HepG2 (cell line): ENCODE data around the gene ZNF248. TPM values are rescaled to one million over a fixed set of nuclear protein-coding genes. Genes with fewer than 3 reads are reported as not detected.

ENCODE experiments used
- ASH2L ChIP-seq: fragments of 300-600, 200-600 bp; sonication (generic); IDR thresholded peaks from 2 replicates; pipeline ENCODE4 v1.7.0; 2017; ENCODE audit warnings: low read depth, mild to moderate bottlenecking, moderate library complexity, mixed read lengths, low read length; ENCODE audit not compliant: insufficient read length
- HDAC1 ChIP-seq: sonication (generic); formaldehyde crosslinking; IDR thresholded peaks from 2 replicates; pipeline ENCODE4 v1.5.1; 2020; ENCODE audit warnings: mild to moderate bottlenecking, missing genetic modification reagents
- HNRNPK ChIP-seq: fragments of 200-400 bp; formaldehyde crosslinking; IDR thresholded peaks from 2 replicates; pipeline ENCODE4 v1.6.1; 2018; ENCODE audit warnings: low read length, low read depth, moderate library complexity, mild to moderate bottlenecking; ENCODE audit not compliant: poor library complexity, severe bottlenecking
- MTA1 ChIP-seq: sonication (generic); formaldehyde crosslinking; IDR thresholded peaks from 2 replicates; pipeline ENCODE4 v1.4.0; 2020; ENCODE audit warnings: missing genetic modification reagents, mild to moderate bottlenecking, borderline replicate concordance
- NR2F2 ChIP-seq: IDR thresholded peaks from 2 replicates; pipeline ENCODE4 v1.6.1; 2012; ENCODE audit warnings: low read depth, inconsistent platforms, borderline replicate concordance
- PHF21A ChIP-seq: sonication (generic); formaldehyde crosslinking; IDR thresholded peaks from 2 replicates; pipeline ENCODE4 v1.5.0; 2020; ENCODE audit warnings: mild to moderate bottlenecking, missing genetic modification reagents
- POGZ ChIP-seq: sonication (generic); formaldehyde crosslinking; IDR thresholded peaks from 2 replicates; pipeline ENCODE4 v1.4.0; 2020; ENCODE audit warnings: mild to moderate bottlenecking, missing genetic modification reagents
- ZNF510 ChIP-seq: sonication (generic); formaldehyde crosslinking; IDR thresholded peaks from 2 replicates; pipeline ENCODE4 v1.4.0; 2020; ENCODE audit warnings: low read depth, mild to moderate bottlenecking, missing genetic modification reagents
- ZNF598 ChIP-seq: sonication (generic); formaldehyde crosslinking; IDR thresholded peaks from 2 replicates; pipeline ENCODE4 v1.5.1; 2020; ENCODE audit warnings: mild to moderate bottlenecking, missing genetic modification reagents, borderline replicate concordance
- ZNF660 ChIP-seq: sonication (generic); formaldehyde crosslinking; IDR thresholded peaks from 2 replicates; pipeline ENCODE4 v1.5.1; 2020; ENCODE audit warnings: mild to moderate bottlenecking, low read depth, missing genetic modification reagents, borderline replicate concordance
- ZNF7 ChIP-seq: IDR thresholded peaks from 2 replicates; pipeline ENCODE4 v1.6.1; 2016; ENCODE audit warnings: missing biosample characterization, missing genetic modification reagents
- ZSCAN25 ChIP-seq: sonication (generic); formaldehyde crosslinking; IDR thresholded peaks from 2 replicates; pipeline ENCODE4 v1.8.0; 2022; ENCODE audit warnings: mild to moderate bottlenecking, missing genetic modification reagents
- polyA plus RNA-seq, 8 experiments: library from polyadenylated mRNA; depleted of rRNA in 3 of 8; stranded (reverse) in 7 of 8; unstranded in 1 of 8; fragments of >200 nt; fragmentation: Illumina TruSeq in 4 of 8; extraction: Trizol in 4 of 8; gene quantifications; 2 replicates each; pipeline versions ENCODE4 v1.2.1 to v1.2.3, GENCODE V29; 2011 to 2016; ENCODE audit warnings: low read depth in 4 of 8, missing spikeins in 1 of 8, mixed read lengths in 1 of 8; ENCODE audit not compliant: insufficient read depth in 1 of 8
- total RNA-seq, 5 experiments: library from RNA; depleted of rRNA; stranded (reverse); fragments of >200 nt; fragmentation: Illumina TruSeq; extraction: Trizol; gene quantifications; 2 replicates each; pipeline ENCODE4 v1.2.3, GENCODE V29; 2016; ENCODE audit warnings: low read depth in 1 of 5
- TF ChIP-seq, protein P1 (sequence below): sonication (generic); formaldehyde crosslinking; IDR thresholded peaks from 2 replicates; pipeline ENCODE4 v1.9.0; 2021; ENCODE audit warnings: missing genetic modification reagents, borderline replicate concordance
- TF ChIP-seq, protein P2 (sequence below): sonication (generic); formaldehyde crosslinking; IDR thresholded peaks from 2 replicates; pipeline ENCODE4 v1.4.0; 2020; ENCODE audit warnings: missing genetic modification reagents
- TF ChIP-seq, protein P3 (sequence below): sonication (generic); formaldehyde crosslinking; IDR thresholded peaks from 2 replicates; pipeline ENCODE4 v1.5.0; 2020; ENCODE audit warnings: mild to moderate bottlenecking, missing genetic modification reagents, borderline replicate concordance
- TF ChIP-seq, protein P4 (sequence below): sonication (generic); formaldehyde crosslinking; IDR thresholded peaks from 2 replicates; pipeline ENCODE4 v1.4.0; 2020; ENCODE audit warnings: missing genetic modification reagents, low read depth, mild to moderate bottlenecking, borderline replicate concordance
- TF ChIP-seq, protein P5 (sequence below): sonication (generic); formaldehyde crosslinking; IDR thresholded peaks from 2 replicates; pipeline ENCODE4 v1.4.0; 2020; ENCODE audit warnings: mild to moderate bottlenecking, missing genetic modification reagents

ZNF248 gene
- total and polyA plus RNA-seq, 2 of the 13 experiments (the other 11 are each of a cell fraction or from before 2014, with no cell fraction given) = 12.8 to 13.3 TPM

DNA sequence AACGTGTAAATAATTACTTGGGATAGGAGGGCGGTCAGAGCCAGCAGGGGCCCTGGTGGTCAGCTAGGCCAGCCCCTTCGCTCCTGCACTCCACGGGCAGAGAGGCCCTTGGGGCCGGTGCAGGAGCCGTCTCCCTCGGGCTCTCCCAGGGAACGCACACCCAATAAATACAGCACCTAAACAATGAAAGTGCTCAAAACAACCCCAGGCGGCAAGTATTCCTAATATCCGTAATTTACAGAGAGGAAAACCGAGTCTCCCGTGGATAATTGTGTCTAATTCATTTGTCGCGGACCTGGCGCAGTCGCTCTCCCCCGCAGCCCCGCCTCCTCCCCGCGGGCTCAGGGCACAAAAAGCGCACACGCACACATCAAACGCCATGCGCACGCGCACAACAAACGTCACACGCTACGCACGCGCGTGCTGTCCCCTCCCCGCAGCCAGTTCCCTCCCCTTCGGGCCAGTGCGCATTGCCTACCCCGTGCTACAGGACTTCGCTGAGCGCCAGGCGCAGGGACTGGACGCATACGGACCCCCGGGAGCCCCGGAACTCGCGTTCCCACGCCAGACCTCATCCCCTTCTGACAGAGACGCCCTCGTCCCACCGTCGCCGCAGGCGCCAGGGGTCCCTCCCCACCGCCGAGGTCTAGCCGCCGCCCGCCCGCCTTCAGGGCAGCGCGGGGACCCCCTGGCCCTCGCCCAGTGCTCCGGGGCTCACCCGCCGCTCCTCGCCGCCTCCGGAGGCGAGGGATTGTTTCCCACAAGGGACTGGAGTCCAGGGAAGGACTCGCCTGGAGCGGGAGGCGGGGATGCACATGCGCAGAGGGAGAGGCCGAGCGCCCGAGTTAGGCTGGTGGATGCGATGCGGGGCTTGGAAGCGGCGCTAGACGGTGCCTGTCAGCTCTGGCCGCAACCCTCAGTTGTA is at the start of gene ZNF248 (continued):
- TF ChIP-seq, protein P1, sequence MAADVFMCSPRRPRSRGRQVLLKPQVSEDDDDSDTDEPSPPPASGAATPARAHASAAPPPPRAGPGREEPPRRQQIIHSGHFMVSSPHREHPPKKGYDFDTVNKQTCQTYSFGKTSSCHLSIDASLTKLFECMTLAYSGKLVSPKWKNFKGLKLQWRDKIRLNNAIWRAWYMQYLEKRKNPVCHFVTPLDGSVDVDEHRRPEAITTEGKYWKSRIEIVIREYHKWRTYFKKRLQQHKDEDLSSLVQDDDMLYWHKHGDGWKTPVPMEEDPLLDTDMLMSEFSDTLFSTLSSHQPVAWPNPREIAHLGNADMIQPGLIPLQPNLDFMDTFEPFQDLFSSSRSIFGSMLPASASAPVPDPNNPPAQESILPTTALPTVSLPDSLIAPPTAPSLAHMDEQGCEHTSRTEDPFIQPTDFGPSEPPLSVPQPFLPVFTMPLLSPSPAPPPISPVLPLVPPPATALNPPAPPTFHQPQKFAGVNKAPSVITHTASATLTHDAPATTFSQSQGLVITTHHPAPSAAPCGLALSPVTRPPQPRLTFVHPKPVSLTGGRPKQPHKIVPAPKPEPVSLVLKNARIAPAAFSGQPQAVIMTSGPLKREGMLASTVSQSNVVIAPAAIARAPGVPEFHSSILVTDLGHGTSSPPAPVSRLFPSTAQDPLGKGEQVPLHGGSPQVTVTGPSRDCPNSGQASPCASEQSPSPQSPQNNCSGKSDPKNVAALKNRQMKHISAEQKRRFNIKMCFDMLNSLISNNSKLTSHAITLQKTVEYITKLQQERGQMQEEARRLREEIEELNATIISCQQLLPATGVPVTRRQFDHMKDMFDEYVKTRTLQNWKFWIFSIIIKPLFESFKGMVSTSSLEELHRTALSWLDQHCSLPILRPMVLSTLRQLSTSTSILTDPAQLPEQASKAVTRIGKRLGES (CRISPR knock-in tag) = 0 out of 2 replicates have a peak, but pooled peaks have one; percentile 30
- peak; percentile 84 for TF ChIP-seq POGZ (CRISPR knock-in tag)
- TF ChIP-seq ZNF510 (CRISPR knock-in tag) = peak; percentile 15; the same call in 1 of the 2 replicates
- TF ChIP-seq HDAC1 (CRISPR knock-in tag) = peak; percentile 81
- TF ChIP-seq, protein P2, sequence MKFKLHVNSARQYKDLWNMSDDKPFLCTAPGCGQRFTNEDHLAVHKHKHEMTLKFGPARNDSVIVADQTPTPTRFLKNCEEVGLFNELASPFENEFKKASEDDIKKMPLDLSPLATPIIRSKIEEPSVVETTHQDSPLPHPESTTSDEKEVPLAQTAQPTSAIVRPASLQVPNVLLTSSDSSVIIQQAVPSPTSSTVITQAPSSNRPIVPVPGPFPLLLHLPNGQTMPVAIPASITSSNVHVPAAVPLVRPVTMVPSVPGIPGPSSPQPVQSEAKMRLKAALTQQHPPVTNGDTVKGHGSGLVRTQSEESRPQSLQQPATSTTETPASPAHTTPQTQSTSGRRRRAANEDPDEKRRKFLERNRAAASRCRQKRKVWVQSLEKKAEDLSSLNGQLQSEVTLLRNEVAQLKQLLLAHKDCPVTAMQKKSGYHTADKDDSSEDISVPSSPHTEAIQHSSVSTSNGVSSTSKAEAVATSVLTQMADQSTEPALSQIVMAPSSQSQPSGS (CRISPR knock-in tag) = peak; percentile 70
- TF ChIP-seq, protein P3, sequence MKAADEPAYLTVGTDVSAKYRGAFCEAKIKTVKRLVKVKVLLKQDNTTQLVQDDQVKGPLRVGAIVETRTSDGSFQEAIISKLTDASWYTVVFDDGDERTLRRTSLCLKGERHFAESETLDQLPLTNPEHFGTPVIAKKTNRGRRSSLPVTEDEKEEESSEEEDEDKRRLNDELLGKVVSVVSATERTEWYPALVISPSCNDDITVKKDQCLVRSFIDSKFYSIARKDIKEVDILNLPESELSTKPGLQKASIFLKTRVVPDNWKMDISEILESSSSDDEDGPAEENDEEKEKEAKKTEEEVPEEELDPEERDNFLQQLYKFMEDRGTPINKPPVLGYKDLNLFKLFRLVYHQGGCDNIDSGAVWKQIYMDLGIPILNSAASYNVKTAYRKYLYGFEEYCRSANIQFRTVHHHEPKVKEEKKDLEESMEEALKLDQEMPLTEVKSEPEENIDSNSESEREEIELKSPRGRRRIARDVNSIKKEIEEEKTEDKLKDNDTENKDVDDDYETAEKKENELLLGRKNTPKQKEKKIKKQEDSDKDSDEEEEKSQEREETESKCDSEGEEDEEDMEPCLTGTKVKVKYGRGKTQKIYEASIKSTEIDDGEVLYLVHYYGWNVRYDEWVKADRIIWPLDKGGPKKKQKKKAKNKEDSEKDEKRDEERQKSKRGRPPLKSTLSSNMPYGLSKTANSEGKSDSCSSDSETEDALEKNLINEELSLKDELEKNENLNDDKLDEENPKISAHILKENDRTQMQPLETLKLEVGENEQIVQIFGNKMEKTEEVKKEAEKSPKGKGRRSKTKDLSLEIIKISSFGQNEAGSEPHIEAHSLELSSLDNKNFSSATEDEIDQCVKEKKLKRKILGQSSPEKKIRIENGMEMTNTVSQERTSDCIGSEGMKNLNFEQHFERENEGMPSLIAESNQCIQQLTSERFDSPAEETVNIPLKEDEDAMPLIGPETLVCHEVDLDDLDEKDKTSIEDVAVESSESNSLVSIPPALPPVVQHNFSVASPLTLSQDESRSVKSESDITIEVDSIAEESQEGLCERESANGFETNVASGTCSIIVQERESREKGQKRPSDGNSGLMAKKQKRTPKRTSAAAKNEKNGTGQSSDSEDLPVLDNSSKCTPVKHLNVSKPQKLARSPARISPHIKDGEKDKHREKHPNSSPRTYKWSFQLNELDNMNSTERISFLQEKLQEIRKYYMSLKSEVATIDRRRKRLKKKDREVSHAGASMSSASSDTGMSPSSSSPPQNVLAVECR (CRISPR knock-in tag) = peak; percentile 94
- TF ChIP-seq MTA1 (CRISPR knock-in tag) = no peak; the same call in 1 of the 2 replicates
- peak; percentile 80 for TF ChIP-seq PHF21A (CRISPR knock-in tag)
- TF ChIP-seq HNRNPK = peak; percentile 32
- TF ChIP-seq ASH2L = peak; percentile 91
- TF ChIP-seq ZNF598 = peak; percentile 85; the same call in 1 of the 2 replicates
- TF ChIP-seq ZSCAN25 = no peak
- TF ChIP-seq ZNF7 = no peak; the same call in 1 of the 2 replicates
- TF ChIP-seq ZNF660 (CRISPR knock-in tag) = no peak
- TF ChIP-seq, protein P4, sequence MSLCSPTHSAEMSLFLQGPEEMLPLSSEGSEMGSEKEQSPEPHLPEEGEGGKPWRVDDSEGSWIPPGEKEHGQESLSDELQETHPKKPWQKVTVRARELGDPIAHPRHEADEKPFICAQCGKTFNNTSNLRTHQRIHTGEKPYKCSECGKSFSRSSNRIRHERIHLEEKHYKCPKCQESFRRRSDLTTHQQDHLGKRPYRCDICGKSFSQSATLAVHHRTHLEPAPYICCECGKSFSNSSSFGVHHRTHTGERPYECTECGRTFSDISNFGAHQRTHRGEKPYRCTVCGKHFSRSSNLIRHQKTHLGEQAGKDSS (CRISPR knock-in tag) = no peak
- TF ChIP-seq NR2F2 = no peak
- TF ChIP-seq, protein P5, sequence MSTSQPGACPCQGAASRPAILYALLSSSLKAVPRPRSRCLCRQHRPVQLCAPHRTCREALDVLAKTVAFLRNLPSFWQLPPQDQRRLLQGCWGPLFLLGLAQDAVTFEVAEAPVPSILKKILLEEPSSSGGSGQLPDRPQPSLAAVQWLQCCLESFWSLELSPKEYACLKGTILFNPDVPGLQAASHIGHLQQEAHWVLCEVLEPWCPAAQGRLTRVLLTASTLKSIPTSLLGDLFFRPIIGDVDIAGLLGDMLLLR (CRISPR knock-in tag) = peak; percentile 93; the same call in 1 of the 2 replicates
